SK-N-SH (cell line): ENCODE data around the gene ZFYVE27.

Experiments
- CTCF ChIP-seq: fragments of 200-600 bp; sonication (generic); IDR thresholded peaks from 2 replicates; pipeline ENCODE4 v1.6.1; 2017; ENCODE audit warnings: antibody characterized with exemption, mild to moderate bottlenecking, moderate library complexity
- FOSL2 ChIP-seq: IDR thresholded peaks from 2 replicates; pipeline ENCODE4 v1.4.0; 2012; ENCODE audit warnings: low read depth, mild to moderate bottlenecking, moderate library complexity, borderline replicate concordance
- JUND ChIP-seq: IDR thresholded peaks from 2 replicates; pipeline ENCODE4 v1.4.0; 2012
- RAD21 ChIP-seq: IDR thresholded peaks from 2 replicates; pipeline ENCODE4 v1.6.1; 2012; ENCODE audit warnings: mild to moderate bottlenecking, low read length
- RCOR1 ChIP-seq: fragments of 150-350 bp; IDR thresholded peaks from 2 replicates; pipeline ENCODE4 v1.6.1; 2017; ENCODE audit warnings: antibody characterized with exemption, low read length
- TAF1 ChIP-seq: IDR thresholded peaks from 2 replicates; pipeline ENCODE4 v1.6.1; 2012; ENCODE audit warnings: low read depth, mild to moderate bottlenecking, low read length, moderate library complexity, borderline replicate concordance
- TCF12 ChIP-seq: IDR thresholded peaks from 2 replicates; pipeline ENCODE4 v1.4.0; 2012
- USF2 ChIP-seq: fragments of 150-350 bp; IDR thresholded peaks from 2 replicates; pipeline ENCODE4 v1.6.1; 2017; ENCODE audit warnings: antibody characterized with exemption, low read length, low read depth, borderline replicate concordance
- ZBTB33 ChIP-seq: IDR thresholded peaks from 2 replicates; pipeline ENCODE4 v1.4.0; 2012; ENCODE audit warnings: low read depth, borderline replicate concordance

- TF ChIP-seq TCF12 (no peak), FOSL2 (no peak), ZBTB33 (no peak), JUND (no peak), RCOR1 (no peak), RAD21 (no peak), CTCF (no peak), USF2 (no peak), TAF1 (no peak)
Observed at GRCh38 chr10:97732052-97732359, 4.9 kb upstream of the ZFYVE27 start.
